ENCODE data around the gene PSMB2. TPM values are rescaled to one million over a fixed set of nuclear protein-coding genes. Genes with fewer than 3 reads are reported as not detected.
"Not testable (repeated sequence)": the region's sequence is repeated elsewhere in the genome, so short reads cannot be mapped to it uniquely, and the experiment has no call there.

The PSMB2 gene
- total RNA-seq, 2 donors from 2014 or later = 37.5 to 38.1 TPM

DNA sequence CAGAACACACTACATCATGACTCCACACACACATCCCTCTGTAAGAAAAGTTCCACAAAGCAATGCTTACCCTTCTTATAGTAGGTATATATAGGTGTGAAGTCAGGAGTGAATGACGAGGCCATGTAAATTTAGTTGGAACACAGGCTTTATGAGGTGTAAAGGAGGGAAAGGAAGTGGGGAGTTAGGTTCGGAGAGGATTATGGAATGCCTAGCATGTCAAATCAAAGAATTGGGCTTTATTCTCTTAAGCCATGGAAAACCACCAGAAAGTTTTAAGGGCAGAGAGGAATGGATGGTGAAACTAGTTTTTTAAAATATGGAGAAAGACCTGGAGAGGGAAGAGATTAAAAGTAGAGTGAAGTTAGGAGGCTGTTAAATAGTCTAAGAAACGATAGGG is 41.9 kb downstream of the PSMB2 start:
- intact Hi-C loops (cut with DNase I) = no loop called here
- no peak for DNase-seq (ENCODE audit: low spot score)

DNA sequence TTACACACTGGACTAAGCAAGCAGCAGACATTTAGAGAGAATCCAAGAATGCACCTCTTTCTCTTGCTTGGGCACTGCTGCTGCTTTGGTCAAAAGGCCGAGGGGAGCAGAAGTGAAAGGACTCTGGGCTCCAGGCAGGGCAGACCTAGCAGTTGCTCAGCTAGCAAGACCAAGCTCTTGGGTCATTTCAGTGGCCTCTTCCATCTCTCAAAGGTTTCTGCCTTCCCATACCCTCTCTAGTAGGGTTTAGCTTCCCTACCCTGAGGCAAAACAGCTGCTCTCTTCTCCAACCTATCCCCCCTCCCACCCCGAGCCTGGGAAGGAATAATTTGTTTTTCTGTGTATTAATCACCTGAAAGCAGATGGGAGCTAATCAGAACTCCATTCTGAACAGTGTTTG is 42.4 kb downstream of the PSMB2 start:
- intact Hi-C loops (cut with DNase I) = no loop called here
- no peak for DNase-seq (ENCODE audit: low spot score)

- no peak for DNase-seq (ENCODE audit: low spot score)
- intact Hi-C loops (cut with DNase I) = no loop called here
These were observed 43.5 kb downstream of the PSMB2 start for GRCh38 chr1:35597870-35598269.

- intact Hi-C loops (cut with DNase I) = no loop called here
- DNase-seq (ENCODE audit: low spot score) = no peak
These were observed 45.6 kb downstream of the PSMB2 start for GRCh38 chr1:35595684-35596083.

GRCh38 chr1:35594005-35594760 is 47.1 kb downstream of the PSMB2 start:
- intact Hi-C loops (cut with DNase I) = no loop called here
- peak; percentile 56 for DNase-seq (ENCODE audit: low spot score)

GRCh38 chr1:35592991-35593769 is 48.1 kb downstream of the PSMB2 start:
- intact Hi-C loops (cut with DNase I) = no loop called here
- DNase-seq (ENCODE audit: low spot score) = no peak

GRCh38 chr1:35591211-35591610 is 50.1 kb downstream of the PSMB2 start:
- intact Hi-C loops (cut with DNase I) = no loop called here
- no peak for DNase-seq (ENCODE audit: low spot score)

GRCh38 chr1:35590476-35591040 is 50.8 kb downstream of the PSMB2 start:
- DNase-seq (ENCODE audit: low spot score) = no peak
- intact Hi-C loops (cut with DNase I) = no loop called here

DNA sequence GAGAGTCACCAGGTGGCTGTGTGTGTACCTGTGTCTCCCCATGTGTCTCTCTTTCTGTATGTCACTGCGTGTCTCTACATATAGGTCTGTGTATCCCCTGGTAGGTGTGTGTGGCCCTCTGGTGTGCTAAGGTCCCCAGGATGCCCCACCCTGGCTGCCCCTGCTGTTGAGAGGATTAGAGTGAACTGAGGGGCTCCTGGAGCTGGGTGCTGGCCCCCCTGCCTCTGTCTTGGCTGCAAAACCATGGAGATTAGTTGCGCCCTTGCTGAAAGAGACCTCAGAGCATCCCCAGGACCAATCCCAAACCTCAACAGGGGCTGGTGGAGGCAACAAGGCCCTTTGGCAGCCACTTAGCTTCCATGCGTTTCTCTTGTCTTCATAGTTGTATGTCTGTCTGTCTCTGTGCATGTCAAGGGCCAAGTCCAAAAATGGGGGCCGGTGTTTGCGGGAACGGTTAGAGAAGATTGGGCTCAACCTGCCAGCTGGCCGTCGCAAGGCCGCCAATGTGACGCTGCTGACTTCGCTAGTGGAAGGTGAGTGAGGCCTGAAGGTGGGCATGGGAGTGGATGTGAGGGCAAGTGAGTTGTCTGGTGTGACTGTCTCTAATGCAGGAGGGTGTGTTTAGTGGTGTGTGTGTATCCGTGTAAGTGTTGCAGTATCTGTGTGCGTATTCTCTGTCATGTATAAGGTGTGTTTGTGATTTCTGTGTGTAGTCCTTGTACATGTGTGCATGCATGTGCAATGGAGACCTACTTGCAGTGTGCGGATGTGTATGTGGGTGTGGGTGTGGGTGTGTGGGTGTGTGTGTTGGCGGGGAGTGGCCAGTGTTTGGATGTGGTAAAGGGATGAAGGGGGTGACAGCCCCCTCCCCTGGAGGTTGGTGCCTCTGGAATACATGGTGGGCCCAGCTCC is 51.6 kb downstream of the PSMB2 start:
- intact Hi-C loops (cut with DNase I) = no loop called here
- DNase-seq (ENCODE audit: low spot score) = no peak

- no peak for DNase-seq (ENCODE audit: low spot score)
- intact Hi-C loops (cut with DNase I) = no loop called here
These were observed 53.0 kb downstream of the PSMB2 start for GRCh38 chr1:35588197-35588910.

- intact Hi-C loops (cut with DNase I) = no loop called here
- no peak for DNase-seq (ENCODE audit: low spot score)
These were observed 53.6 kb downstream of the PSMB2 start for GRCh38 chr1:35587736-35588135.

GRCh38 chr1:35586808-35587207 is 54.5 kb downstream of the PSMB2 start:
- DNase-seq (ENCODE audit: low spot score) = no peak
- intact Hi-C loops (cut with DNase I) = no loop called here

- intact Hi-C loops (cut with DNase I); DNase-seq (ENCODE audit: low spot score): not testable (repeated sequence)
These were observed 55.5 kb downstream of the PSMB2 start for GRCh38 chr1:35585805-35586204.

- intact Hi-C loops (cut with DNase I) = no loop called here
- DNase-seq (ENCODE audit: low spot score) = no peak
These were observed 56.0 kb downstream of the PSMB2 start for GRCh38 chr1:35585281-35585680.

DNA sequence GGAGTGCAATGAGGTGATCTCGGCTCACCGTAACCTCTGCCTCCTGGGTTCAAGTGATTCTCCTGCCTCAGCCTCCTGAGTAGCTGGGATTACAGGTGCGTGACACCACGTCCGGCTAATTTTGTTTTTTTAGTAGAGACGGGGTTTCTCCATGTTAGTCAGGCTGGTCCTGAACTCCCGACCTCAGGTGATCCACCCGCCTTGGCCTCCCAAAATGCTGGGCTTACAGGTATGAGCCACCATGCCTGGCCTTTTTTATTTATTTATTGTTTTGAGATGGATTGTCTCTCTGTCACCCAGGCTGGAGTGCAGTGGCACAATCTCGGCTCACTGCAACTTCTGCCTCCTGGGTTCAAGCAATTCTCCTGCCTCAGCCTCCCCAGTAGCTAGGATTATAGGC is 59.7 kb downstream of the PSMB2 start:
- DNase-seq (ENCODE audit: low spot score) = peak; percentile 3
- intact Hi-C loops (cut with DNase I) = not testable (repeated sequence)

DNA sequence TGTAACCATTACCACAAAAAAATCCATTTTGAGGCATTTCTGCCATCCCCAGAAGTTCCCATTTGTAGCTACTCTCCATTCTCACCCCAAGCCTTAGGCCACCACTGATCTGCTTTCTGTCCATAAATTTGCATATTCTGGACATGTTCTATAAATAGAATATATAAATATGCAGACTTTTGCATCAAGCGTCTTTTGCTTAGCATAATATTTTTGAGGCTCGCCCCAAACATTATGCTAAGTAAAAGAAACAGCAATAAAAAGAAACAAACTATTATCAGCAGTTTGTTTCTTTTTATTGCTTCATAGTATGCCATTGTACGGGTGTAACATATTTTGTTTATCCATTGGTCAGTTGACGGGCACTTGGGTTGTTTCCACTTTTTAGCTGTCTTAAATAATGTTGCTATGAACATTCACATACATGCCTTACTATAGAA is 60.4 kb downstream of the PSMB2 start:
- DNase-seq (ENCODE audit: low spot score) = no peak
- intact Hi-C loops (cut with DNase I) = no loop called here

DNA sequence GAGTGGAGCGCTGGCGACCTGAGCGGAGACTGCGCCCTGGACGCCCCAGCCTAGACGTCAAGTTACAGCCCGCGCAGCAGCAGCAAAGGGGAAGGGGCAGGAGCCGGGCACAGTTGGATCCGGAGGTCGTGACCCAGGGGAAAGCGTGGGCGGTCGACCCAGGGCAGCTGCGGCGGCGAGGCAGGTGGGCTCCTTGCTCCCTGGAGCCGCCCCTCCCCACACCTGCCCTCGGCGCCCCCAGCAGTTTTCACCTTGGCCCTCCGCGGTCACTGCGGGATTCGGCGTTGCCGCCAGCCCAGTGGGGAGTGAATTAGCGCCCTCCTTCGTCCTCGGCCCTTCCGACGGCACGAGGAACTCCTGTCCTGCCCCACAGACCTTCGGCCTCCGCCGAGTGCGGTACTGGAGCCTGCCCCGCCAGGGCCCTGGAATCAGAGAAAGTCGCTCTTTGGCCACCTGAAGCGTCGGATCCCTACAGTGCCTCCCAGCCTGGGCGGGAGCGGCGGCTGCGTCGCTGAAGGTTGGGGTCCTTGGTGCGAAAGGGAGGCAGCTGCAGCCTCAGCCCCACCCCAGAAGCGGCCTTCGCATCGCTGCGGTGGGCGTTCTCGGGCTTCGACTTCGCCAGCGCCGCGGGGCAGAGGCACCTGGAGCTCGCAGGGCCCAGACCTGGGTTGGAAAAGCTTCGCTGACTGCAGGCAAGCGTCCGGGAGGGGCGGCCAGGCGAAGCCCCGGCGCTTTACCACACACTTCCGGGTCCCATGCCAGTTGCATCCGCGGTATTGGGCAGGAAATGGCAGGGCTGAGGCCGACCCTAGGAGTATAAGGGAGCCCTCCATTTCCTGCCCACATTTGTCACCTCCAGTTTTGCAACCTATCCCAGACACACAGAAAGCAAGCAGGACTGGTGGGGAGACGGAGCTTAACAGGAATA is 64.0 kb downstream of the PSMB2 start:
- intact Hi-C loops (cut with DNase I) = no loop called here

GRCh38 chr1:35576766-35577070 is 64.6 kb downstream of the PSMB2 start:
- DNase-seq (ENCODE audit: low spot score) = peak; percentile 54
- intact Hi-C loops (cut with DNase I) = not testable (repeated sequence)

More for the DNA sequence above, 64.0 kb downstream of the PSMB2 start:
- DNase-seq (ENCODE audit: low spot score) = peak; percentile 83

Data from posterior vena cava (tissue), 2 donors.